HEK293 (cell line): Measurements from ENCODE around the gene CC2D2A.

ENCODE experiments used
- CTCF ChIA-PET: fragments of 350-600 bp; formaldehyde crosslinking; extraction: SDS; loops from one replicate; lab custom pipeline; 2021; ENCODE audit warnings: antibody characterized with exemption; lab: Yijun Ruan, JAX
- POLR2A ChIA-PET: fragments of 300-600 bp; formaldehyde crosslinking; extraction: SDS; loops from one replicate; lab custom pipeline; 2020; ENCODE audit warnings: antibody characterized with exemption, inconsistent platforms; lab: Yijun Ruan, JAX
- H3K27ac ChIP-seq: fragments of 200-500 bp; sonication (Bioruptor generic); 2 replicates; pipeline ENCODE4 v1.5.1; 2014; ENCODE audit warnings: low read depth, low read length, control low read depth, inconsistent platforms; ENCODE audit errors: extremely low read depth
- H3K36me3 ChIP-seq, 2 experiments: fragments of 200-500 bp in 1 of 2; sonication (Bioruptor generic) in 1 of 2; 1 replicate in 1 of 2; 2 replicates in 1 of 2; pipeline ENCODE4 v1.5.1; 2014 to 2017; ENCODE audit warnings: inconsistent platforms in 2 of 2, low read length in 2 of 2; ENCODE audit not compliant: control insufficient read depth in 2 of 2, insufficient read depth in 1 of 2
- H3K4me1 ChIP-seq: fragments of 200-500 bp; sonication (Bioruptor generic); 2 replicates; pipeline ENCODE4 v1.5.1; 2014; ENCODE audit warnings: mild to moderate bottlenecking, low read length, inconsistent platforms; ENCODE audit not compliant: control insufficient read depth, insufficient read depth
- H3K4me3 ChIP-seq: 2 replicates; pipeline ENCODE4 v1.5.1; 2011; ENCODE audit warnings: low read depth, mild to moderate bottlenecking, control low read depth, low read length, moderate library complexity
- H3K9me3 ChIP-seq: fragments of 200-500 bp; sonication (Bioruptor generic); 2 replicates; pipeline ENCODE4 v1.5.1; 2014; ENCODE audit warnings: low read depth, low read length, inconsistent platforms; ENCODE audit not compliant: control insufficient read depth, insufficient read depth
- CTCF ChIP-seq: fragments of 450-650 bp; formaldehyde crosslinking; IDR thresholded peaks from 2 replicates; pipeline ENCODE4 v1.5.1; 2016; ENCODE audit warnings: missing biosample characterization, missing genetic modification characterization
- GLIS1 ChIP-seq: fragments of 450-650 bp; formaldehyde crosslinking; IDR thresholded peaks from 2 replicates; pipeline ENCODE4 v1.5.1; 2016; ENCODE audit warnings: missing biosample characterization, missing genetic modification characterization
- GLIS2 ChIP-seq: fragments of 450-650 bp; formaldehyde crosslinking; IDR thresholded peaks from 2 replicates; pipeline ENCODE4 v1.5.1; 2016; ENCODE audit warnings: missing biosample characterization, missing genetic modification characterization
- REPIN1 ChIP-seq: fragments of 450-650 bp; formaldehyde crosslinking; IDR thresholded peaks from 2 replicates; pipeline ENCODE4 v1.5.1; 2017; ENCODE audit warnings: missing biosample characterization, missing genetic modification characterization, low read depth
- ZNF157 ChIP-seq: fragments of 450-650 bp; formaldehyde crosslinking; IDR thresholded peaks from 2 replicates; pipeline ENCODE4 v1.5.1; 2016; ENCODE audit warnings: missing biosample characterization, missing genetic modification characterization
- ZNF214 ChIP-seq: fragments of 450-650 bp; formaldehyde crosslinking; IDR thresholded peaks from 2 replicates; pipeline ENCODE4 v1.5.1; 2017; ENCODE audit warnings: missing biosample characterization, mild to moderate bottlenecking, missing genetic modification characterization, borderline replicate concordance
- ZNF26 ChIP-seq: fragments of 450-650 bp; formaldehyde crosslinking; IDR thresholded peaks from 2 replicates; pipeline ENCODE4 v1.5.1; 2016; ENCODE audit warnings: missing biosample characterization, missing genetic modification characterization
- ZNF354C ChIP-seq: fragments of 450-650 bp; formaldehyde crosslinking; IDR thresholded peaks from 2 replicates; pipeline ENCODE4 v1.5.1; 2016; ENCODE audit warnings: missing biosample characterization, missing genetic modification characterization, low read depth, borderline replicate concordance
- ZNF404 ChIP-seq: fragments of 450-650 bp; formaldehyde crosslinking; IDR thresholded peaks from 2 replicates; pipeline ENCODE4 v1.5.1; 2017; ENCODE audit warnings: missing biosample characterization, missing genetic modification characterization
- ZNF501 ChIP-seq: fragments of 450-650 bp; formaldehyde crosslinking; IDR thresholded peaks from 2 replicates; pipeline ENCODE4 v1.5.1; 2016; ENCODE audit warnings: missing biosample characterization, missing genetic modification characterization
- ZNF558 ChIP-seq: fragments of 450-650 bp; formaldehyde crosslinking; IDR thresholded peaks from 2 replicates; pipeline ENCODE4 v1.5.1; 2016; ENCODE audit warnings: missing biosample characterization, missing genetic modification characterization
- ZNF629 ChIP-seq: fragments of 450-650 bp; formaldehyde crosslinking; IDR thresholded peaks from 2 replicates; pipeline ENCODE4 v1.5.1; 2017; ENCODE audit warnings: missing biosample characterization, missing genetic modification characterization
- ZNF645 ChIP-seq: fragments of 450-650 bp; formaldehyde crosslinking; IDR thresholded peaks from 2 replicates; pipeline ENCODE4; 2016; ENCODE audit warnings: missing biosample characterization, missing genetic modification characterization
- ZNF670 ChIP-seq: fragments of 450-650 bp; formaldehyde crosslinking; IDR thresholded peaks from 2 replicates; pipeline ENCODE4 v1.5.1; 2016; ENCODE audit warnings: missing biosample characterization, missing genetic modification characterization, low read depth
- ZNF701 ChIP-seq: fragments of 450-650 bp; formaldehyde crosslinking; IDR thresholded peaks from 2 replicates; pipeline ENCODE4 v1.5.1; 2016; ENCODE audit warnings: missing biosample characterization, missing genetic modification characterization
- ZNF792 ChIP-seq: fragments of 450-650 bp; formaldehyde crosslinking; IDR thresholded peaks from 2 replicates; pipeline ENCODE4 v1.5.1; 2016; ENCODE audit warnings: missing biosample characterization, missing genetic modification characterization
- ZNF843 ChIP-seq: fragments of 450-650 bp; formaldehyde crosslinking; IDR thresholded peaks from 2 replicates; pipeline ENCODE4 v1.5.1; 2016; ENCODE audit warnings: missing biosample characterization, missing genetic modification characterization
- TF ChIP-seq, protein P1 (sequence below): fragments of 450-650 bp; formaldehyde crosslinking; IDR thresholded peaks from 2 replicates; pipeline ENCODE4 v1.5.1; 2016; ENCODE audit warnings: missing biosample characterization, missing genetic modification characterization
- TF ChIP-seq, protein P2 (sequence below): fragments of 450-650 bp; formaldehyde crosslinking; optimal IDR thresholded peaks from 2 replicates; pipeline ENCODE3; 2016; ENCODE audit warnings: missing biosample characterization, mild to moderate bottlenecking, missing genetic modification characterization
- TF ChIP-seq, protein P3 (sequence below): fragments of 450-650 bp; formaldehyde crosslinking; IDR thresholded peaks from 2 replicates; pipeline ENCODE4 v1.5.1; 2016; ENCODE audit warnings: missing biosample characterization, missing genetic modification characterization

CC2D2A gene

GRCh38 chr4:15587649-15588048 is 118.0 kb downstream of the CC2D2A start:
- POLR2A ChIA-PET: no interaction called here
- H3K4me3 ChIP-seq: no peak overlapping the region
- no peaks in the 10 kb centered on the region for H3K4me1 ChIP-seq
- no peak for TF ChIP-seq GLIS1 (tag by site-specific recombination)
- TF ChIP-seq ZNF701 (tag by site-specific recombination): no peak
- no peak for TF ChIP-seq ZNF843 (tag by site-specific recombination)
- no peak for TF ChIP-seq ZNF501 (tag by site-specific recombination)
- no peak overlapping the region for H3K27ac ChIP-seq
- H3K36me3 ChIP-seq: no peaks in the 10 kb centered on the region
- no peaks in the 10 kb centered on the region for H3K9me3 ChIP-seq
- CTCF ChIA-PET: no interaction called here

- TF ChIP-seq CTCF (tag by site-specific recombination): no peak
- no peak for TF ChIP-seq ZNF157 (tag by site-specific recombination)
- TF ChIP-seq GLIS2: no peak
- no peak for TF ChIP-seq ZNF404
- TF ChIP-seq, protein P1, sequence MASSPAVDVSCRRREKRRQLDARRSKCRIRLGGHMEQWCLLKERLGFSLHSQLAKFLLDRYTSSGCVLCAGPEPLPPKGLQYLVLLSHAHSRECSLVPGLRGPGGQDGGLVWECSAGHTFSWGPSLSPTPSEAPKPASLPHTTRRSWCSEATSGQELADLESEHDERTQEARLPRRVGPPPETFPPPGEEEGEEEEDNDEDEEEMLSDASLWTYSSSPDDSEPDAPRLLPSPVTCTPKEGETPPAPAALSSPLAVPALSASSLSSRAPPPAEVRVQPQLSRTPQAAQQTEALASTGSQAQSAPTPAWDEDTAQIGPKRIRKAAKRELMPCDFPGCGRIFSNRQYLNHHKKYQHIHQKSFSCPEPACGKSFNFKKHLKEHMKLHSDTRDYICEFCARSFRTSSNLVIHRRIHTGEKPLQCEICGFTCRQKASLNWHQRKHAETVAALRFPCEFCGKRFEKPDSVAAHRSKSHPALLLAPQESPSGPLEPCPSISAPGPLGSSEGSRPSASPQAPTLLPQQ (tag by site-specific recombination): no peak
- no peak for TF ChIP-seq ZNF645 (tag by site-specific recombination)
- TF ChIP-seq, all 188 proteins: peak for 0
- no peaks in the 10 kb centered on the region for H3K9me3 ChIP-seq
- no peaks in the 10 kb centered on the region for H3K4me1 ChIP-seq
- no peaks in the 10 kb centered on the region for H3K36me3 ChIP-seq
- ChIA-PET CTCF (interaction anchor here (0.5 kb wide), 1 partner anchor 20 kb away, joined by 3 read pairs; no protein-coding TSS in a partner anchor), POLR2A (no interaction called here)
- H3K4me3 ChIP-seq: no peak overlapping the region
- H3K27ac ChIP-seq: no peak overlapping the region
Observed at GRCh38 chr4:15592799-15593198, 123.1 kb downstream of the CC2D2A start.

GRCh38 chr4:15598644-15599043 is 129.0 kb downstream of the CC2D2A start:
- ChIA-PET CTCF (interaction anchor here (1.2 kb wide), 1 partner anchor 8 kb away, joined by 4 read pairs; no protein-coding TSS in a partner anchor), POLR2A (no interaction called here)
- H3K27ac ChIP-seq: no peak overlapping the region
- TF ChIP-seq, protein P1 (tag by site-specific recombination): no peak
- TF ChIP-seq ZNF26 (tag by site-specific recombination) (no peak), ZNF214 (tag by site-specific recombination) (no peak), ZNF670 (tag by site-specific recombination) (no peak), ZNF629 (tag by site-specific recombination) (no peak), ZNF558 (tag by site-specific recombination) (no peak), ZNF792 (tag by site-specific recombination) (no peak), ZNF354C (tag by site-specific recombination) (no peak), REPIN1 (tag by site-specific recombination) (no peak)
- TF ChIP-seq, protein P2, sequence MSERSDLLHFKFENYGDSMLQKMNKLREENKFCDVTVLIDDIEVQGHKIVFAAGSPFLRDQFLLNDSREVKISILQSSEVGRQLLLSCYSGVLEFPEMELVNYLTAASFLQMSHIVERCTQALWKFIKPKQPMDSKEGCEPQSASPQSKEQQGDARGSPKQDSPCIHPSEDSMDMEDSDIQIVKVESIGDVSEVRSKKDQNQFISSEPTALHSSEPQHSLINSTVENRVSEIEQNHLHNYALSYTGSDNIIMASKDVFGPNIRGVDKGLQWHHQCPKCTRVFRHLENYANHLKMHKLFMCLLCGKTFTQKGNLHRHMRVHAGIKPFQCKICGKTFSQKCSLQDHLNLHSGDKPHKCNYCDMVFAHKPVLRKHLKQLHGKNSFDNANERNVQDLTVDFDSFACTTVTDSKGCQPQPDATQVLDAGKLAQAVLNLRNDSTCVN (tag by site-specific recombination): no peak
- TF ChIP-seq, protein P3, sequence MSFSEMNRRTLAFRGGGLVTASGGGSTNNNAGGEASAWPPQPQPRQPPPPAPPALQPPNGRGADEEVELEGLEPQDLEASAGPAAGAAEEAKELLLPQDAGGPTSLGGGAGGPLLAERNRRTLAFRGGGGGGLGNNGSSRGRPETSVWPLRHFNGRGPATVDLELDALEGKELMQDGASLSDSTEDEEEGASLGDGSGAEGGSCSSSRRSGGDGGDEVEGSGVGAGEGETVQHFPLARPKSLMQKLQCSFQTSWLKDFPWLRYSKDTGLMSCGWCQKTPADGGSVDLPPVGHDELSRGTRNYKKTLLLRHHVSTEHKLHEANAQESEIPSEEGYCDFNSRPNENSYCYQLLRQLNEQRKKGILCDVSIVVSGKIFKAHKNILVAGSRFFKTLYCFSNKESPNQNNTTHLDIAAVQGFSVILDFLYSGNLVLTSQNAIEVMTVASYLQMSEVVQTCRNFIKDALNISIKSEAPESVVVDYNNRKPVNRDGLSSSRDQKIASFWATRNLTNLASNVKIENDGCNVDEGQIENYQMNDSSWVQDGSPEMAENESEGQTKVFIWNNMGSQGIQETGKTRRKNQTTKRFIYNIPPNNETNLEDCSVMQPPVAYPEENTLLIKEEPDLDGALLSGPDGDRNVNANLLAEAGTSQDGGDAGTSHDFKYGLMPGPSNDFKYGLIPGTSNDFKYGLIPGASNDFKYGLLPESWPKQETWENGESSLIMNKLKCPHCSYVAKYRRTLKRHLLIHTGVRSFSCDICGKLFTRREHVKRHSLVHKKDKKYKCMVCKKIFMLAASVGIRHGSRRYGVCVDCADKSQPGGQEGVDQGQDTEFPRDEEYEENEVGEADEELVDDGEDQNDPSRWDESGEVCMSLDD: no peak

More at GRCh38 chr4:15598644-15599043, 129.0 kb downstream of the CC2D2A start:
- no peak overlapping the region for H3K4me3 ChIP-seq
- H3K36me3 ChIP-seq: peaks cover 0 to 12% of the 10 kb centered on the region in 2 experiments; a peak in 1 of 3 replicates
- H3K9me3 ChIP-seq: no peaks in the 10 kb centered on the region
- H3K4me1 ChIP-seq: no peaks in the 10 kb centered on the region
